Panc1 (cell line): ENCODE results near the gene CFAP77. TPM values are rescaled to one million over a fixed set of nuclear protein-coding genes. Genes with fewer than 3 reads are reported as not detected.

Source experiments
- ATAC-seq: fragments of 200-7000 bp; cut with Tn5 transposase; 2 replicates; pipeline ENCODE4 v1.9.1; 2020; ENCODE audit warnings: mild to moderate bottlenecking, moderate library complexity
- BruUV-seq: library from RNA; stranded (reverse); fragments of 400-500 nt; replicated peaks from 2 replicates; lab custom pipeline; 2021; lab: Mats Ljungman, UMichigan
- CTCF ChIA-PET: fragments of 300-600 bp; sonication (Branson Sonifier 250); formaldehyde crosslinking; loops from one replicate; lab custom pipeline; 2022; ENCODE audit warnings: antibody characterized with exemption; lab: Charles Lee
- POLR2A ChIA-PET: fragments of 300-600 bp; sonication (Branson Sonifier 250); formaldehyde crosslinking; loops from one replicate; lab custom pipeline; 2022; ENCODE audit warnings: antibody characterized with exemption; lab: Charles Lee
- DNase-seq: peaks from one replicate; pipeline ENCODE4 v3.0.0-alpha.2; 2010; ENCODE audit warnings: low read depth, low spot score
- H3K27ac ChIP-seq: 2 replicates; pipeline ENCODE4 v1.5.1; 2011; ENCODE audit warnings: mild to moderate bottlenecking, low read length, inconsistent platforms
- H3K27me3 ChIP-seq: fragments of 200-500 bp; sonication (Bioruptor generic); 2 replicates; pipeline ENCODE4 v1.6.0; 2014; ENCODE audit warnings: low read length, inconsistent platforms; ENCODE audit not compliant: control insufficient read depth, insufficient read depth
- H3K36me3 ChIP-seq: fragments of 200-500 bp; sonication (Bioruptor generic); 2 replicates; pipeline ENCODE4 v1.5.1; 2014; ENCODE audit warnings: inconsistent platforms, mild to moderate bottlenecking, low read length, moderate library complexity; ENCODE audit not compliant: control insufficient read depth, insufficient read depth
- H3K4me1 ChIP-seq: 2 replicates; pipeline ENCODE4 v1.5.1; 2011; ENCODE audit warnings: inconsistent platforms, mild to moderate bottlenecking, low read length, moderate library complexity; ENCODE audit not compliant: control insufficient read depth, insufficient read depth
- H3K4me3 ChIP-seq, 2 experiments: 2 replicates each; pipeline ENCODE4 v1.5.1; 2011 to 2012; ENCODE audit warnings: low read depth in 2 of 2, low read length in 2 of 2, mild to moderate bottlenecking in 2 of 2, inconsistent platforms in 1 of 2, moderate library complexity in 1 of 2
- H3K9me3 ChIP-seq: fragments of 200-500 bp; sonication (Bioruptor generic); 2 replicates; pipeline ENCODE4 v1.5.1; 2014; ENCODE audit warnings: low read depth, mild to moderate bottlenecking, inconsistent platforms, low read length, moderate library complexity; ENCODE audit not compliant: control insufficient read depth, insufficient read depth
- CTCF ChIP-seq: fragments of 450-650 bp; IDR thresholded peaks from 2 replicates; pipeline ENCODE4 v1.5.1; 2017; ENCODE audit warnings: mild to moderate bottlenecking
- POLR2AphosphoS5 ChIP-seq: IDR thresholded peaks from 2 replicates; pipeline ENCODE4 v1.6.1; 2012; ENCODE audit warnings: mild to moderate bottlenecking, low read depth, low read length, moderate library complexity
- REST ChIP-seq, 2 experiments: IDR thresholded peaks; 2 replicates each; pipeline ENCODE4 v1.6.1; 2011 to 2012; ENCODE audit warnings: low read depth in 2 of 2, control low read depth in 1 of 2, low read length in 1 of 2, mild to moderate bottlenecking in 1 of 2, moderate library complexity in 1 of 2; ENCODE audit not compliant: insufficient read depth in 1 of 2
- SIN3A ChIP-seq: IDR thresholded peaks from 2 replicates; pipeline ENCODE4 v1.6.1; 2012; ENCODE audit warnings: low read depth, mild to moderate bottlenecking, low read length, moderate library complexity, borderline replicate concordance; ENCODE audit not compliant: insufficient read depth
- TCF7L2 ChIP-seq: IDR thresholded peaks from 2 replicates; pipeline ENCODE4 v1.6.1; 2011; ENCODE audit warnings: mild to moderate bottlenecking, low read depth, low read length, inconsistent platforms
- in situ Hi-C: cut with HindIII; loops from 2 replicates; pipeline ENCODE4 v1.10.0; 2016; ENCODE audit warnings: low sequenced_read_pairs, low pct_unique_long_range_greater_than_20kb
- intact Hi-C: fragments of 100-400 bp; cut with micrococcal nuclease; formaldehyde crosslinking; loops from one replicate; pipeline ENCODE4 v1.10.0; 2022; ENCODE audit not compliant: unreplicated experiment
- total RNA-seq: library from RNA; stranded (reverse); gene quantifications from one replicate; pipeline ENCODE4 v1.2.1, GENCODE V29; 2021; ENCODE audit not compliant: unreplicated experiment

The CFAP77 gene
- total RNA-seq, 1 experiment from 2014 or later: not detected

- Histone ChIP-seq H3K9me3 (no peaks in the 10 kb centered on the region), H3K27me3 (no peaks in the 10 kb centered on the region), H3K36me3 (no peaks in the 10 kb centered on the region), H3K4me3 (no peak overlapping the region), H3K4me1 (no peaks in the 10 kb centered on the region), H3K27ac (no peak overlapping the region)
- no peak for DNase-seq
- ATAC-seq: no peak
- POLR2A ChIA-PET: interaction anchor here (0.6 kb wide), 1 partner anchor 68 kb away, joined by 3 read pairs; no protein-coding TSS in a partner anchor
- CTCF ChIA-PET: interaction anchor here (0.8 kb wide), 1 partner anchor 59 kb away, joined by 8 read pairs; no protein-coding TSS in a partner anchor
- in situ Hi-C loops: no loop called here
- BruUV-seq: no TSS peak
- no peak for TF ChIP-seq REST (IDR thresholded peaks at IDR 0.05; ENCODE audit: insufficient read depth in 1 of 2, low read depth in 2 of 2, low read length in 1 of 2)
- TF ChIP-seq POLR2AphosphoS5: no peak
- TF ChIP-seq CTCF: no peak
- TF ChIP-seq TCF7L2: no peak
- TF ChIP-seq SIN3A: no peak
- intact Hi-C loops: no loop called here
These were observed 150.7 kb downstream of the CFAP77 start for GRCh38 chr9:132560616-132561202.

GRCh38 chr9:132562306-132562573 lies 152.2 kb downstream of the CFAP77 start:
- POLR2A ChIA-PET: no interaction called here
- Histone ChIP-seq H3K4me1 (no peaks in the 10 kb centered on the region), H3K27ac (no peak overlapping the region), H3K4me3 (no peak overlapping the region), H3K9me3 (no peaks in the 10 kb centered on the region), H3K36me3 (no peaks in the 10 kb centered on the region), H3K27me3 (no peaks in the 10 kb centered on the region)
- DNase-seq: no peak
- no peak for TF ChIP-seq REST (IDR thresholded peaks at IDR 0.05; ENCODE audit: insufficient read depth in 1 of 2, low read depth in 2 of 2, low read length in 1 of 2)
- TF ChIP-seq SIN3A: no peak
- TF ChIP-seq TCF7L2: no peak
- TF ChIP-seq POLR2AphosphoS5: no peak
- TF ChIP-seq CTCF: no peak
- in situ Hi-C loops: no loop called here
- no TSS peak for BruUV-seq
- CTCF ChIA-PET: no interaction called here
- no peak for ATAC-seq
- intact Hi-C loops: no loop called here
